Astrocyte (in vitro differentiated cells and primary cell): ENCODE data around the gene PRKD2.

Experiments used
- CTCF ChIP-seq: IDR thresholded peaks from 2 replicates; pipeline ENCODE4 v1.5.1; 2011; ENCODE audit warnings: low read depth, mild to moderate bottlenecking, inconsistent platforms, low read length, moderate library complexity; ENCODE audit not compliant: insufficient read depth
- EZH2 ChIP-seq: IDR thresholded peaks from 2 replicates; pipeline ENCODE4 v1.6.1; 2012; ENCODE audit warnings: mild to moderate bottlenecking, low read length, inconsistent platforms; ENCODE audit not compliant: insufficient read depth

GRCh38 chr19:46714444-46715106 lies 2.3 kb downstream of the PRKD2 start:
- no peak for TF ChIP-seq CTCF
- no peak for TF ChIP-seq EZH2
